HUES64 (cell line): ENCODE measurements around the gene FOXD3.

Experiments used
- H3K27ac ChIP-seq: 2 replicates; pipeline ENCODE4 v1.7.0; 2013; ENCODE audit warnings: low read depth, low read length, inconsistent platforms
- H3K27me3 ChIP-seq: 2 replicates; pipeline ENCODE4 v1.6.1; 2013; ENCODE audit warnings: mild to moderate bottlenecking, low read length; ENCODE audit not compliant: insufficient read depth
- H3K36me3 ChIP-seq: 2 replicates; pipeline ENCODE4 v1.6.1; 2013; ENCODE audit warnings: mild to moderate bottlenecking, low read length; ENCODE audit not compliant: insufficient read depth
- H3K4me1 ChIP-seq: 2 replicates; pipeline ENCODE4 v1.6.1; 2013; ENCODE audit warnings: mild to moderate bottlenecking, low read length, moderate library complexity; ENCODE audit not compliant: insufficient read depth
- H3K4me3 ChIP-seq: 2 replicates; pipeline ENCODE4 v1.5.1; 2013; ENCODE audit warnings: mild to moderate bottlenecking, low read length, moderate library complexity
- H3K9ac ChIP-seq: 2 replicates; pipeline ENCODE4 v1.6.1; 2013; ENCODE audit warnings: mild to moderate bottlenecking, low read depth, low read length
- H3K9me3 ChIP-seq: 2 replicates; pipeline ENCODE4 v1.6.1; 2013; ENCODE audit warnings: low read depth, low read length; ENCODE audit not compliant: insufficient read depth
- WGBS: fragments of 150-250, 120-280 bp; methylation state at CpG from one replicate; pipeline ENCODE4 v1.1.7; 2013; ENCODE audit warnings: missing lambda C conversion rate; 5-methylcytosine and 5-hydroxymethylcytosine counted together

The FOXD3 gene

DNA sequence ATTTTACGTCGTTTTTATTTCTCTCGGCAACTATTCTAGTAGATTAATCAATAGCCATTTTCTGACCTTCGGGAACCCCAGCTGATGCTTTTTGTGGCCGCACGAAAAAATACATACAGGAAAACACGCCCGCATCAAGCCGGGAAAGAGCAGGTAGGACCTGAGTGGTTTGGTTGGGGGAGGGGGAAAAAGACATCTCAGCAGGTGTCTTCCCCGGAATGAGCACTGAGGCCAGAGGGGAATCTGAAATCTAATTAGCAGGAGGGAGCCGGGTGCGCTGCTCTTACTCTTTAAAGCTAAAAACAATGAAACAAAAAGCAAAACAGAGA lies 618 bp upstream of the FOXD3 start:
- Histone ChIP-seq H3K9ac (peak overlapping the region; percentile 37), H3K27me3 (peaks cover 100% of the 10 kb centered on the region), H3K4me3 (peak overlapping the region; percentile 74), H3K4me1 (peaks cover 32% of the 10 kb centered on the region), H3K36me3 (no peaks in the 10 kb centered on the region), H3K9me3 (no peaks in the 10 kb centered on the region), H3K27ac (peak overlapping the region; percentile 87; the same call in 1 of the 2 replicates)
- WGBS, result under 1% methylated on average over 12 of the region's 12 CpGs

DNA sequence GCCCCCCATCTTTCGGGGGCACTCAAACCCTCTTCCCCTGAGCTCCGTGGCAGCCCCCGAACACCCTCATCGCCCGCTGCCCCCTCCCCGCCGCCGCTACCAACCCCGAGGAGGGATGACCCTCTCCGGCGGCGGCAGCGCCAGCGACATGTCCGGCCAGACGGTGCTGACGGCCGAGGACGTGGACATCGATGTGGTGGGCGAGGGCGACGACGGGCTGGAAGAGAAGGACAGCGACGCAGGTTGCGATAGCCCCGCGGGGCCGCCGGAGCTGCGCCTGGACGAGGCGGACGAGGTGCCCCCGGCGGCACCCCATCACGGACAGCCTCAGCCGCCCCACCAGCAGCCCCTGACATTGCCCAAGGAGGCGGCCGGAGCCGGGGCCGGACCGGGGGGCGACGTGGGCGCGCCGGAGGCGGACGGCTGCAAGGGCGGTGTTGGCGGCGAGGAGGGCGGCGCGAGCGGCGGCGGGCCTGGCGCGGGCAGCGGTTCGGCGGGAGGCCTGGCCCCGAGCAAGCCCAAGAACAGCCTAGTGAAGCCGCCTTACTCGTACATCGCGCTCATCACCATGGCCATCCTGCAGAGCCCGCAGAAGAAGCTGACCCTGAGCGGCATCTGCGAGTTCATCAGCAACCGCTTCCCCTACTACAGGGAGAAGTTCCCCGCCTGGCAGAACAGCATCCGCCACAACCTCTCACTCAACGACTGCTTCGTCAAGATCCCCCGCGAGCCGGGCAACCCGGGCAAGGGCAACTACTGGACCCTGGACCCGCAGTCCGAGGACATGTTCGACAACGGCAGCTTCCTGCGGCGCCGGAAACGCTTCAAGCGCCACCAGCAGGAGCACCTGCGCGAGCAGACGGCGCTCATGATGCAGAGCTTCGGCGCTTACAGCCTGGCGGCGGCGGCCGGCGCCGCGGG lies 837 bp downstream of the FOXD3 start:
- peaks cover 39% of the 10 kb centered on the region for H3K4me1 ChIP-seq
- peak overlapping the region; percentile 46; the same call in 1 of the 2 replicates for H3K9ac ChIP-seq
- H3K27ac ChIP-seq, result no peak overlapping the region
- peaks cover 100% of the 10 kb centered on the region for H3K27me3 ChIP-seq
- no peaks in the 10 kb centered on the region for H3K36me3 ChIP-seq
- under 1% methylated on average over 104 of the region's 104 CpGs for WGBS
- peak overlapping the region; percentile 74 for H3K4me3 ChIP-seq
- H3K9me3 ChIP-seq, result no peaks in the 10 kb centered on the region

DNA sequence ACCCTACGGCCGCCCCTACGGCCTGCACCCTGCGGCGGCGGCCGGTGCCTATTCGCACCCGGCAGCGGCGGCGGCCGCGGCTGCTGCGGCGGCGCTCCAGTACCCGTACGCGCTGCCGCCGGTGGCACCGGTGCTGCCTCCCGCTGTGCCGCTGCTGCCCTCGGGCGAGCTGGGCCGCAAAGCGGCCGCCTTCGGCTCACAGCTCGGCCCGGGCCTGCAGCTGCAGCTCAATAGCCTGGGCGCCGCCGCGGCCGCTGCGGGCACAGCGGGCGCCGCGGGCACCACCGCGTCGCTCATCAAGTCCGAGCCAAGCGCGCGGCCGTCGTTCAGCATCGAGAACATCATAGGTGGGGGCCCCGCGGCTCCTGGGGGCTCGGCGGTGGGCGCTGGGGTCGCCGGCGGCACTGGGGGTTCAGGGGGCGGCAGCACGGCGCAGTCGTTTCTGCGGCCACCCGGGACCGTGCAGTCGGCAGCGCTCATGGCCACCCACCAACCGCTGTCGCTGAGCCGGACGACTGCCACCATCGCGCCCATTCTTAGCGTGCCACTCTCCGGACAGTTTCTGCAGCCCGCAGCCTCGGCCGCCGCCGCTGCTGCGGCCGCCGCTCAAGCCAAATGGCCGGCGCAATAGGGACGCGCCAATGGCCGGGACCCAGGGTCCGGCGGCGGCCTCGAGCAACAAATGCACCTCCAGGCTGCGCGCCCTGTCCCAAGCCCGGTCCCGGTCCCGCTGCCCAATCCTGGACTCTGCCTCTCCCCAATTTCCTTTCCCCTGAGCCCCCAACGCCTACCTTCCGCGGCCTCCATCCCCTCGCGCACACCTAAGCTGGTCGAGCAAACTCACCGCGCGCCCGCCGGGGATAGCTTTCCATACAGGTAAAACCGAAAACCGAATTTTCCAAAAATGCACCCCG lies 1.8 kb downstream of the FOXD3 start:
- under 1% methylated on average over 114 of the region's 114 CpGs for WGBS
- H3K36me3 ChIP-seq, result no peaks in the 10 kb centered on the region
- H3K27me3 ChIP-seq, result peaks cover 100% of the 10 kb centered on the region
- H3K9ac ChIP-seq, result peak overlapping the region; percentile 46; the same call in 1 of the 2 replicates
- H3K9me3 ChIP-seq, result no peaks in the 10 kb centered on the region
- peaks cover 42% of the 10 kb centered on the region for H3K4me1 ChIP-seq
- H3K27ac ChIP-seq, result no peak overlapping the region
- H3K4me3 ChIP-seq, result peak overlapping the region; percentile 74

DNA sequence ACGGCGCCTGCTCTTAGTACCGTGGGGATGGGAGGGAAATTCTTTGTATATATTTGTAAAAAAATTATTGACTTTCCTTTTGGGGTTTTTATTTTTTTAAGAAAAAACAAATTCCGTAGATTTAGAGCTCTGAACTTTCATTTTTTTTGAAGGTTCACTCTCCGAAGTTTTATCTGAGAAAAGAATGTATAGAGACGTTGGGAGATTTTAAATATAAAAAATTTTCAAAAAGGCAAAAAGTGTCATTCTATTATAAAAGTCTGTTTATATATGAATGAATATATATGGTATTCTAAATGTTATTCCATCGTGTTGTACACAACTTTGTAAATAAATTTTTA lies 2.4 kb downstream of the FOXD3 start:
- H3K36me3 ChIP-seq, result no peaks in the 10 kb centered on the region
- H3K4me1 ChIP-seq, result peaks cover 44% of the 10 kb centered on the region
- peak overlapping the region; percentile 74 for H3K4me3 ChIP-seq
- H3K9ac ChIP-seq, result no peak overlapping the region
- no peaks in the 10 kb centered on the region for H3K9me3 ChIP-seq
- no peak overlapping the region for H3K27ac ChIP-seq
- peaks cover 100% of the 10 kb centered on the region for H3K27me3 ChIP-seq
- 4% methylated on average over 5 of the region's 7 CpGs for WGBS

DNA sequence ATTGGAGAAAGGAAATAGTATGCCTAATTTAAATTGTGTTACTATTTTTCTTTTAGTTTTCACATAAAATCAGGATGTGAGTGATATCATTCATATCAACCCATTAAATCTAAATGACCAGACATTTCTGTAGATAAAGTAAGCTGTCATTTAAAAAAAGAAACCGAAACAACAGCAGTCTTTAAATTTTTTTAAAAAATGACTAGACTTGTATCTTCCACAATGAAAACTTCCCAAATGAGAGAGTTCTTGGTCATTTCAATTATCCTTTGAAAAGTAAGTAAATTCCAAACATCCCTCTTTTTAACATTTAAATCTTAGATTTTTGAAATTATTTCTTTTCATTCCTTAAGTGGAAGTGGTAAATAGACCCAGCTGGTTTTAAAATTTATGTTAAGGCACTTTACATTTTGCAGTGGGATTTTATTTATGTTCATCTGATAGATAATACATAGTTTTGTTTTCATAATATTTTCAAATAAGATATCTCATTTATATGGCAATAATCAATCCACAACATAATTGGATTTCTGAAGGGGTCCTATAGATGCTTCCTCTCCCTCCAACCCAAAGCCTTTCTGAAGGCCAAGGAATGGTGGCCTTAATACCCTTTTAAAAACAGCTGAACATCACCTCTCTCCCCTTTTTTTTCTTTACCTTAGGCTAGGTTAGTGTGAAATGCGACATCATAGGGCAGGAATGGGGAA lies 3.1 kb downstream of the FOXD3 start:
- H3K9ac ChIP-seq, result no peak overlapping the region
- H3K36me3 ChIP-seq, result no peaks in the 10 kb centered on the region
- H3K4me3 ChIP-seq, result peak overlapping the region; percentile 74
- H3K27ac ChIP-seq, result no peak overlapping the region
- peaks cover 45% of the 10 kb centered on the region for H3K4me1 ChIP-seq
- no CpG with 5 or more reads among the region's 2 CpGs for WGBS
- H3K27me3 ChIP-seq, result peaks cover 100% of the 10 kb centered on the region
- no peaks in the 10 kb centered on the region for H3K9me3 ChIP-seq

DNA sequence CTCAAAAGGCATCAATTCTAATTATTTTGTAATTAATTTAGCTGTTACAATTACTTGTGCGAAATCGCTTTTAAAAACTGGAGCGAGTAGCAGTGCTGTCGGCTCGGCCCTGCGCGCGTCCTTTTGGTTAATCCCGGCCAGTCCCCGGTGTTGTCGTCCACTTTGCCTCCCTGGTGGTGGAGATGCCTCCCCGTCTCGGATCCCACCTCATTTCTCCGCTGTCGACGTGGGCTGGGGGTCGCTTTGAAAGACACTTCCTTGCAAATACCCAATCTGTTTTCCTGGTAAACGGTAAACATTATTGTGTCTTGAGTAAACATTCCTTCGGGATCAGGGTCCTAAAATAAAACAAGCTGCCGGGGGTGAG lies 3.7 kb downstream of the FOXD3 start:
- peak overlapping the region; percentile 74 for H3K4me3 ChIP-seq
- no peaks in the 10 kb centered on the region for H3K36me3 ChIP-seq
- H3K4me1 ChIP-seq, result peaks cover 52% of the 10 kb centered on the region
- peaks cover 100% of the 10 kb centered on the region for H3K27me3 ChIP-seq
- H3K9me3 ChIP-seq, result no peaks in the 10 kb centered on the region
- WGBS, result under 1% methylated on average over 20 of the region's 20 CpGs
- H3K27ac ChIP-seq, result no peak overlapping the region
- no peak overlapping the region for H3K9ac ChIP-seq

DNA sequence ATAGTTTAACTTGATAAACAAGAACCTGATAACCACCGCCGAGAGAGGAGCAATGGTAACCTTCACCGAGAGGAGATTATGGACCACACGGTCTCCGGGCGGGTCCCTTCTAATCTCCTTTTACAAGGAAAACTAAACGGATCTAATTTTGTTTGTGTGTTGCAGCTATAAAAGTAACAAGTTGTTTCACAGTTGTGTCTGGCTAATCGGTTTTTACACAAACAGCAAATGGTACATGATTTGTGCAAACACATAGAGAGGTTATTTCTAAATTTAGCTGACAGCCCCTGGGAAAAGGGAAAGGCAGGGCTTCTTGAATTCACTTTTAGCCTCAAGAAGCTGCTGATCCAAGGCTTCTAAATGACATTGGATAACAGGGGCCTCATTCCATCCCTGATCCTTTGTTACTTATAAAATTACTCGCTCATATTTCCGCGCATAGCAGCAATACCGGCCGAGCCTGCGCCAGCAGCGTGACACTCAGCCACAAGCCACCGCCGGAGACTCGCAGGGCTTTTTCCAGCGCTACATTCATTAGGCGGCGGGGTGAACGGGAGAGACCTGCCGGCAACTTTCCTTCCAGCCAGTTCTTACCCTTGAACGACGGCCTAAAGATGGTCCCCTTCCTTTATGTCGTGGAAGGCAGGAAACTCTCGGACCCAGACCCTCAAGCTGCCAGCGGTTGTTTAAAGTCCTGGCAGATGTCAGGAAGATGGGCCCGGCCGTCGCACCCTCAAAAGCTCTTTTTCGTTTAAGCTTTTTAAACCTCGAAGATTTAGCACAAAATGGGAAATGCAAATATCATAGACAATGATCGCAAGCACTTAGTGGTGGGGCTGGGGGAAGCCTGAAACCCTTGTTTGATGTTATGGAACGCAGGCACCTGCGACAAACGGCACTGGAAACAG lies 4.4 kb downstream of the FOXD3 start:
- no peak overlapping the region for H3K9ac ChIP-seq
- no peaks in the 10 kb centered on the region for H3K9me3 ChIP-seq
- peaks cover 58% of the 10 kb centered on the region for H3K4me1 ChIP-seq
- WGBS, result under 1% methylated on average over 37 of the region's 37 CpGs
- peaks cover 100% of the 10 kb centered on the region for H3K27me3 ChIP-seq
- H3K36me3 ChIP-seq, result no peaks in the 10 kb centered on the region
- peak overlapping the region; percentile 74 for H3K4me3 ChIP-seq
- H3K27ac ChIP-seq, result no peak overlapping the region

DNA sequence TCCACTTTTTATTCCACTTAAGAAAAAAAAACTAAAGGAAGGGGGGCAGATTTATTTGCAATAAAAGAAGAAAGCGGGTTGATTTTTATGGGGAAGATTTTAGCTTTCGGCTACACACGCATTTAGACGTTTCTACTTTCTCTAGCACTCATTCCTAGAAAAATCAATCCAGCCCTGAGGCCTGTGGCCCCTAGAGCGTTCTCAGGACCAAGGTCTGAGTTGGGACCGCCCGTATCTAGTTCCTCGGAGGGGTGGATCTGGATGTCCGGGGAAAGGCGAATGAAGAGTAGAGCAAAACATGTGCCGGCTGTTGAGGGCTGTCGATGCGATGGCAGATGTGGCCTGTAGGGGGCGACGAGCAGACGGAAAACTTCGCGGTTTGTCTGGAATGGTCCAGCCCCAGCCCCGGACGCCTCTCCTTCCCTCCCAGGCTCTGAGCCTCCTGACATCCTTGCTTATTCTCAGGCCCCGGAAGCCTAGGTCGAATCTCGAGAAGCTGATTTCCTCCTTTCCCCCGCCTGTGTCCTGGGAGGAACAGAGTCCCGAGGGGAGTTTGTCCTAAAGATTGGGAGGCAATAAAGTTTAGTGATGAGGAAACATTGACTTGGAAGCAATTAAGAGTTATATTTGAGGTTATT lies 5.2 kb downstream of the FOXD3 start:
- Histone ChIP-seq H3K36me3 (no peaks in the 10 kb centered on the region), H3K9me3 (no peaks in the 10 kb centered on the region), H3K4me3 (peak overlapping the region; percentile 74), H3K27me3 (peaks cover 100% of the 10 kb centered on the region), H3K27ac (no peak overlapping the region), H3K9ac (no peak overlapping the region), H3K4me1 (peaks cover 66% of the 10 kb centered on the region)
- 1% methylated on average over 21 of the region's 25 CpGs for WGBS

DNA sequence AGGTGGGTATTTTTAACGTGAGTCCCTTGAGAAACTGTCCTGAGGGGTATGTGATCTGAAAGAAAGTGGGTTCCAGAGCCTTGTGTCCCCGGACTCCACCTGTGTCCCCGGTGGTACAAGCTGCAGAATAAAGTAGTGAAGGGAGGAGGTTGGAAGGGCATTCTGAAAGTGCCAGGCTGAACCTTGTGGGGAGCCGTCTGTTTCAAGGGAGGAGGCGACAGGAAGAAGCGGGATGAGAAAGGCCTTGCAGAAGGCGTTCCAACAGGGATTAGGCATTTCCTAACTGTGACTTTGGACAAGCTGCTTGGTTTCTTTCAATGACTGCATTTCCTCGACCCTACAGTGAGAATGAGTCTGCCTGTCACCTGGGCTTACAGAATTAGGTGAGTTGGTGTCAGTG lies 5.8 kb downstream of the FOXD3 start:
- Histone ChIP-seq H3K4me3 (no peak overlapping the region; the same call in 1 of the 2 replicates), H3K9ac (no peak overlapping the region), H3K36me3 (no peaks in the 10 kb centered on the region), H3K4me1 (peaks cover 71% of the 10 kb centered on the region), H3K27me3 (peaks cover 100% of the 10 kb centered on the region), H3K9me3 (no peaks in the 10 kb centered on the region), H3K27ac (no peak overlapping the region)
- 45% methylated on average over 8 of the region's 8 CpGs for WGBS

DNA sequence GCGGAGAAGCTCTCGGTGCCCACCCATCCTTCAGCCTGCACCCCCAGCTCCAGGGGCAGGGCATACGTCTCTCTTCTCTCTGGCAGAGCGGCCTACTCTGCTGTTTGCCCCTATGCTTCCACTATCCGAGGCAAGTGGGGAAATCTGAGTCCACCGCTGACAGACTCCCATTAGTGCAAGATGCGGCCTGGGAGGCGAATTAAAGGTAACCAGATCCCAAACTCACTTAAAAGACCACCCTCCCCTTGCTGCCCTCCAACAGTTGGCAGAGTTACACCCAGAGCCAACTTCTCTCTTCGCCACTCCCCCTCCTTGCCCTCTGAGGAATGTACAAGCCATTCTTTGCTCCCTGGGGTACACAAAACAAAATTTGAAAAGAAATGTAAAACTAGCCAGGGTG lies 6.4 kb downstream of the FOXD3 start:
- no peak overlapping the region for H3K9ac ChIP-seq
- H3K4me3 ChIP-seq, result no peak overlapping the region; the same call in 1 of the 2 replicates
- no peaks in the 10 kb centered on the region for H3K36me3 ChIP-seq
- no peaks in the 10 kb centered on the region for H3K9me3 ChIP-seq
- WGBS, result 67% methylated on average over 9 of the region's 9 CpGs
- no peak overlapping the region for H3K27ac ChIP-seq
- peaks cover 100% of the 10 kb centered on the region for H3K27me3 ChIP-seq
- peaks cover 71% of the 10 kb centered on the region for H3K4me1 ChIP-seq
